ENCODE data around the gene UBE2C.

The UBE2C gene

DNA sequence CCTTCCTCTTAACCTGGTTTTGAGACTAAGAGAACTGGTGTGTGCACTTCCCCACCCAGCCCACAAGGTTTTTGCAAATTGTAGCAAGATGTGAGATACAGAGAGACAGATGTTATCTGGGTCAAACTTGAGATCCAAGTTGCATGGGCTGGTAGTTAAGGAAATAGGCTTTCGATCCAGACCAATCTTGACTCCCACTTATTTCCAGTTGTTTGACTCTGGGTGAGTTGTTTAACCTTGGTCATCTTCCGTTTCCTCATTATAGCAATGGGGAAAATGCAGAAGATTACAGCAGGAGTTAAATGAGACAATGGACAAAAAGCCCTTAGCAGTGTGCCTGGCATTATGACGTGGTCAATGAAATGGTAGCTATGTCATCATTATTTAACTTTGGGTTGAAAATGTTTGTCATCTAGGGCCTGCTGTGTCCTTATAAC lies 22.9 kb downstream of the UBE2C start:
- Histone ChIP-seq H3K9me3 (ENCODE audit: control insufficient read depth, low read length) (no peaks in the 10 kb centered on the region), H3K9ac (ENCODE audit: low read length) (peak overlapping the region; percentile 95), H3K18ac (ENCODE audit: low read depth in 1 of 2, low read length in 2 of 2) (no peak overlapping the region), H2BK120ac (ENCODE audit: low read depth, low read length) (no peak overlapping the region), H4K8ac (ENCODE audit: low read length) (no peak overlapping the region), H3K4ac (ENCODE audit: low read depth in 1 of 2, low read length in 2 of 2) (no peak overlapping the region), H2AK5ac (ENCODE audit: low read length, severe bottlenecking) (no peak overlapping the region), H3K4me2 (ENCODE audit: low read length, poor library complexity, severe bottlenecking) (no peak overlapping the region), H2AFZ (ENCODE audit: low read depth, low read length) (no peak overlapping the region), H3K27me3 (ENCODE audit: control insufficient read depth in 1 of 2, insufficient read depth in 1 of 2, low read length in 2 of 2) (no peaks in the 10 kb centered on the region), H4K91ac (ENCODE audit: low read length) (no peak overlapping the region), H2BK12ac (ENCODE audit: low read length in 2 of 2) (peak overlapping the region in 1 of 2 experiments; percentile 43), H3K23ac (ENCODE audit: low read length in 2 of 2) (no peak overlapping the region), H3K4me1 (ENCODE audit: control insufficient read depth, insufficient read depth, low read depth, low read length) (peaks cover 14% of the 10 kb centered on the region), H2BK15ac (ENCODE audit: low read depth, poor library complexity, severe bottlenecking) (no peak overlapping the region), H3K79me1 (replicated peaks; ENCODE audit: low read length, poor library complexity, severe bottlenecking) (peaks cover 15% of the 10 kb centered on the region), H3K4me3 (ENCODE audit: insufficient read depth in 1 of 2, low read depth in 1 of 2, low read length in 2 of 2) (peak overlapping the region in 1 of 2 experiments; percentile 87), H2BK5ac (ENCODE audit: low read depth, low read length, poor library complexity, severe bottlenecking) (no peak overlapping the region), H3K14ac (ENCODE audit: low read length in 2 of 2) (peak overlapping the region in 1 of 2 experiments; percentile 46), H3K36me3 (ENCODE audit: control insufficient read depth in 1 of 2, insufficient read depth in 2 of 2, low read depth in 1 of 2, low read length in 2 of 2) (peaks cover 18 to 43% of the 10 kb centered on the region in 2 experiments), H3K27ac (ENCODE audit: low read length, poor library complexity, severe bottlenecking) (no peak overlapping the region)
- DNase-seq: no peak
- 90% methylated on average over 3 of the region's 3 CpGs for WGBS

GRCh38 chr20:45835825-45836224 lies 23.4 kb downstream of the UBE2C start:
- Histone ChIP-seq H4K8ac (ENCODE audit: low read length) (no peak overlapping the region), H3K14ac (ENCODE audit: low read length in 2 of 2) (peak overlapping the region in 1 of 2 experiments; percentile 46), H2BK120ac (ENCODE audit: low read depth, low read length) (no peak overlapping the region), H3K4me2 (ENCODE audit: low read length, poor library complexity, severe bottlenecking) (no peak overlapping the region), H2BK5ac (ENCODE audit: low read depth, low read length, poor library complexity, severe bottlenecking) (no peak overlapping the region), H2BK15ac (ENCODE audit: low read depth, poor library complexity, severe bottlenecking) (no peak overlapping the region), H3K4me1 (ENCODE audit: control insufficient read depth, insufficient read depth, low read depth, low read length) (peaks cover 16% of the 10 kb centered on the region), H2BK12ac (ENCODE audit: low read length in 2 of 2) (peak overlapping the region in 1 of 2 experiments; percentile 43), H2AK5ac (ENCODE audit: low read length, severe bottlenecking) (no peak overlapping the region), H3K36me3 (ENCODE audit: control insufficient read depth in 1 of 2, insufficient read depth in 2 of 2, low read depth in 1 of 2, low read length in 2 of 2) (peaks cover 22 to 48% of the 10 kb centered on the region in 2 experiments), H3K9ac (ENCODE audit: low read length) (peak overlapping the region; percentile 95), H4K91ac (ENCODE audit: low read length) (no peak overlapping the region), H2AFZ (ENCODE audit: low read depth, low read length) (no peak overlapping the region), H3K4me3 (ENCODE audit: insufficient read depth in 1 of 2, low read depth in 1 of 2, low read length in 2 of 2) (peak overlapping the region in 1 of 2 experiments; percentile 87), H3K23ac (ENCODE audit: low read length in 2 of 2) (peak overlapping the region in 1 of 2 experiments; percentile 9), H3K79me1 (replicated peaks; ENCODE audit: low read length, poor library complexity, severe bottlenecking) (peaks cover 18% of the 10 kb centered on the region), H3K27ac (ENCODE audit: low read length, poor library complexity, severe bottlenecking) (no peak overlapping the region), H3K18ac (ENCODE audit: low read depth in 1 of 2, low read length in 2 of 2) (no peak overlapping the region), H3K27me3 (ENCODE audit: control insufficient read depth in 1 of 2, insufficient read depth in 1 of 2, low read length in 2 of 2) (no peaks in the 10 kb centered on the region), H3K9me3 (ENCODE audit: control insufficient read depth, low read length) (no peaks in the 10 kb centered on the region), H3K4ac (ENCODE audit: low read depth in 1 of 2, low read length in 2 of 2) (peak overlapping the region in 1 of 2 experiments; percentile 47)
- DNase-seq: no peak
- WGBS: 87% methylated on average over 5 of the region's 5 CpGs

- Histone ChIP-seq H3K18ac (ENCODE audit: low read depth in 1 of 2, low read length in 2 of 2) (no peak overlapping the region), H3K4ac (ENCODE audit: low read depth in 1 of 2, low read length in 2 of 2) (no peak overlapping the region), H3K4me2 (ENCODE audit: low read length, poor library complexity, severe bottlenecking) (no peak overlapping the region), H2BK5ac (ENCODE audit: low read depth, low read length, poor library complexity, severe bottlenecking) (no peak overlapping the region), H3K9ac (ENCODE audit: low read length) (peak overlapping the region; percentile 76), H2BK15ac (ENCODE audit: low read depth, poor library complexity, severe bottlenecking) (no peak overlapping the region), H3K36me3 (ENCODE audit: control insufficient read depth in 1 of 2, insufficient read depth in 2 of 2, low read depth in 1 of 2, low read length in 2 of 2) (peaks cover 33 to 58% of the 10 kb centered on the region in 2 experiments), H2AK5ac (ENCODE audit: low read length, severe bottlenecking) (no peak overlapping the region), H2AFZ (ENCODE audit: low read depth, low read length) (no peak overlapping the region), H3K14ac (ENCODE audit: low read length in 2 of 2) (no peak overlapping the region), H3K79me1 (replicated peaks; ENCODE audit: low read length, poor library complexity, severe bottlenecking) (peaks cover 18% of the 10 kb centered on the region), H3K23ac (ENCODE audit: low read length in 2 of 2) (peak overlapping the region in 1 of 2 experiments; percentile 20), H2BK120ac (ENCODE audit: low read depth, low read length) (no peak overlapping the region), H3K27ac (ENCODE audit: low read length, poor library complexity, severe bottlenecking) (no peak overlapping the region), H2BK12ac (ENCODE audit: low read length in 2 of 2) (peak overlapping the region in 1 of 2 experiments; percentile 28), H4K91ac (ENCODE audit: low read length) (peak overlapping the region; percentile 48), H3K4me1 (ENCODE audit: control insufficient read depth, insufficient read depth, low read depth, low read length) (peaks cover 21% of the 10 kb centered on the region), H4K8ac (ENCODE audit: low read length) (no peak overlapping the region), H3K4me3 (ENCODE audit: insufficient read depth in 1 of 2, low read depth in 1 of 2, low read length in 2 of 2) (peak overlapping the region in 1 of 2 experiments; percentile 74), H3K27me3 (ENCODE audit: control insufficient read depth in 1 of 2, insufficient read depth in 1 of 2, low read length in 2 of 2) (no peaks in the 10 kb centered on the region), H3K9me3 (ENCODE audit: control insufficient read depth, low read length) (no peaks in the 10 kb centered on the region)
- 46% methylated on average over 1 of the region's 1 CpG for WGBS
- no peak for DNase-seq
These were observed 24.4 kb downstream of the UBE2C start for GRCh38 chr20:45836841-45837240.

- no peak overlapping the region for H3K4ac ChIP-seq (ENCODE audit: low read depth in 1 of 2, low read length in 2 of 2)
- H3K23ac ChIP-seq (ENCODE audit: low read length in 2 of 2): no peak overlapping the region
- H3K4me2 ChIP-seq (ENCODE audit: low read length, poor library complexity, severe bottlenecking): no peak overlapping the region
- no peak overlapping the region for H2BK15ac ChIP-seq (ENCODE audit: low read depth, poor library complexity, severe bottlenecking)
- H3K14ac ChIP-seq (ENCODE audit: low read length in 2 of 2): no peak overlapping the region
- no peak overlapping the region for H3K18ac ChIP-seq (ENCODE audit: low read depth in 1 of 2, low read length in 2 of 2)
- H2BK5ac ChIP-seq (ENCODE audit: low read depth, low read length, poor library complexity, severe bottlenecking): no peak overlapping the region
- no peak overlapping the region for H2AFZ ChIP-seq (ENCODE audit: low read depth, low read length)
- H4K91ac ChIP-seq (ENCODE audit: low read length): no peak overlapping the region
- no peak overlapping the region for H2AK5ac ChIP-seq (ENCODE audit: low read length, severe bottlenecking)
- no peaks in the 10 kb centered on the region for H3K9me3 ChIP-seq (ENCODE audit: control insufficient read depth, low read length)
- no peaks in the 10 kb centered on the region for H3K27me3 ChIP-seq (ENCODE audit: control insufficient read depth in 1 of 2, insufficient read depth in 1 of 2, low read length in 2 of 2)
- H4K8ac ChIP-seq (ENCODE audit: low read length): no peak overlapping the region
- H3K4me3 ChIP-seq (ENCODE audit: insufficient read depth in 1 of 2, low read depth in 1 of 2, low read length in 2 of 2): no peak overlapping the region
- peak overlapping the region; percentile 42 for H3K9ac ChIP-seq (ENCODE audit: low read length)
- no peak for DNase-seq
- WGBS: 94% methylated on average over 25 of the region's 25 CpGs
- no peak overlapping the region for H3K27ac ChIP-seq (ENCODE audit: low read length, poor library complexity, severe bottlenecking)
- H3K79me1 ChIP-seq (replicated peaks; ENCODE audit: low read length, poor library complexity, severe bottlenecking): peaks cover 14% of the 10 kb centered on the region
- no peak overlapping the region for H2BK120ac ChIP-seq (ENCODE audit: low read depth, low read length)
- peaks cover 61 to 87% of the 10 kb centered on the region in 2 experiments for H3K36me3 ChIP-seq (ENCODE audit: control insufficient read depth in 1 of 2, insufficient read depth in 2 of 2, low read depth in 1 of 2, low read length in 2 of 2)
- peaks cover 13% of the 10 kb centered on the region for H3K4me1 ChIP-seq (ENCODE audit: control insufficient read depth, insufficient read depth, low read depth, low read length)
- H2BK12ac ChIP-seq (ENCODE audit: low read length in 2 of 2): no peak overlapping the region
These were observed 28.3 kb downstream of the UBE2C start for GRCh38 chr20:45840700-45841198.

Measured in mesenchymal stem cell (in vitro differentiated cells and primary cell).